GM19372 (cell line): Measurements from ENCODE around the gene MFRP.

Experiments
- ATAC-seq: cut with Tn5 transposase; IDR thresholded peaks from one replicate; pipeline ENCODE4 v1.9.1; 2021; ENCODE audit warnings: mild to moderate bottlenecking, low read depth, moderate library complexity; ENCODE audit not compliant: unreplicated experiment

The MFRP gene

GRCh38 chr11:119319136-119319699 lies 27.3 kb downstream of the MFRP start:
- no peak for ATAC-seq

GRCh38 chr11:119318240-119319135 lies 28.0 kb downstream of the MFRP start:
- no peak for ATAC-seq

GRCh38 chr11:119317592-119318239 lies 28.8 kb downstream of the MFRP start:
- no peak for ATAC-seq

GRCh38 chr11:119316729-119317591 lies 29.5 kb downstream of the MFRP start, which contains the start of gene MCAM:
Gene MCAM (minus strand): TSS chr11:119317130. CDS start chr11:119317101, 29 bp downstream.
- no peak for ATAC-seq

GRCh38 chr11:119316016-119316728 lies 30.3 kb downstream of the MFRP start:
- no peak for ATAC-seq

GRCh38 chr11:119315131-119316015 lies 31.1 kb downstream of the MFRP start:
- no peak for ATAC-seq

GRCh38 chr11:119314726-119315125 lies 31.8 kb downstream of the MFRP start:
- no peak for ATAC-seq

- no peak for ATAC-seq
Observed at GRCh38 chr11:119310682-119311052, 35.8 kb downstream of the MFRP start.

- ATAC-seq = no peak
Observed at GRCh38 chr11:119309953-119310681, 36.4 kb downstream of the MFRP start.

GRCh38 chr11:119309411-119309810 lies 37.1 kb downstream of the MFRP start:
- ATAC-seq = no peak

- no peak for ATAC-seq
Observed at GRCh38 chr11:119307974-119308373, 38.5 kb downstream of the MFRP start.

- ATAC-seq = no peak
Observed at GRCh38 chr11:119307219-119307618, 39.3 kb downstream of the MFRP start.

- no peak for ATAC-seq
Observed at GRCh38 chr11:119306373-119306890, 40.1 kb downstream of the MFRP start.

GRCh38 chr11:119305556-119306372 lies 40.7 kb downstream of the MFRP start:
- no peak for ATAC-seq

GRCh38 chr11:119303227-119303718 lies 43.2 kb downstream of the MFRP start:
- no peak for ATAC-seq

GRCh38 chr11:119300198-119300964 lies 46.1 kb downstream of the MFRP start:
- no peak for ATAC-seq
